Activated T-helper 1 cell treated with anti-CD3 and anti-CD28 coated beads, Interleukin-12 subunit alpha, Interleukin-12 subunit beta, Interleukin-2, Interleukin-4 antibody, amounts not matched to agents 30 ng/mL and 10 ng/mL and 1 ng/mL, durations not matched to agents 14 hours and 24 hours and 36 hours (primary cell): ENCODE results near the gene NPIPB12. TPM values are rescaled to one million over a fixed set of nuclear protein-coding genes. Genes with fewer than 3 reads are reported as not detected.
"Not testable (repeated sequence)": the region's sequence is repeated elsewhere in the genome, so short reads cannot be mapped to it uniquely, and the experiment has no call there.

Experiments
- DNase-seq: peaks from one replicate; pipeline ENCODE4 v3.0.0; 2021; ENCODE audit warnings: low spot score
- H3K27ac Mint-ChIP-seq: one replicate; pipeline ENCODE4 v1.8.0; 2021; ENCODE audit warnings: mild to moderate bottlenecking, mixed read lengths
- H3K27me3 Mint-ChIP-seq: one replicate; pipeline ENCODE4 v1.8.0; 2022; ENCODE audit warnings: mild to moderate bottlenecking, moderate library complexity, mixed read lengths; ENCODE audit not compliant: insufficient read depth
- H3K36me3 Mint-ChIP-seq: one replicate; pipeline ENCODE4 v1.8.0; 2021; ENCODE audit warnings: low read depth, mixed read lengths
- H3K4me1 Mint-ChIP-seq: one replicate; pipeline ENCODE4 v1.8.0; 2021; ENCODE audit warnings: low read depth, mixed read lengths
- H3K4me3 Mint-ChIP-seq: one replicate; pipeline ENCODE4 v1.8.0; 2021; ENCODE audit warnings: mild to moderate bottlenecking, moderate library complexity, mixed read lengths
- H3K9me3 Mint-ChIP-seq: one replicate; pipeline ENCODE4 v1.8.0; 2021; ENCODE audit warnings: mixed read lengths
- intact Hi-C: fragments of 100-400 bp; cut with micrococcal nuclease; formaldehyde crosslinking; loops from one replicate; pipeline ENCODE4 v1.15.1; 2024
- total RNA-seq: library from RNA; stranded (reverse); gene quantifications from 2 replicates; pipeline ENCODE4 v1.2.3, GENCODE V29; 2022

Gene NPIPB12
- total RNA-seq = 99.0 and 104 TPM in 2 replicates

DNA sequence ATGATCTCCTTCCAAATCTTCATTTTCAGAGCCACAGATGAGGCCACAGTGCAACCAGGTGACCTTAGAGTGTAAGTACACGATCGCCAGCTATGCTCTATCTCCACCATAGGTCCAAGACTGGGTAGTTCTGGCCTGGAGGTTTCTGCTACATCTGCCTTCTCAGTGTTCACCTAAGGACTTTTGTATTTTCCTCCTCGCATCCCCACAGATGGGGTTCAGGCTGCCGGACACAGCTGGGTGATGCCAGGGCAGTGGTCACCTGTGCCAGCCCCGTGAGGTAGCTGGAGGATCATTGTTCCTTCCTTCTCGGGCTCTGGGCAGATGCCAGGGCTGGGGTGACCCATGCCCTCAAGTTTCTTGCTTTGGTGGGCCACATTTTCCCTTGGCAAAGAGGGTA, at the start of gene NPIPB12:
Gene NPIPB12, minus strand, starts transcription at position 101 of the 400 bp plus-strand sequence.
- intact Hi-C loops, H3K27ac Mint-ChIP-seq, H3K4me1 Mint-ChIP-seq, H3K36me3 Mint-ChIP-seq, DNase-seq, H3K9me3 Mint-ChIP-seq, H3K4me3 Mint-ChIP-seq, H3K27me3 Mint-ChIP-seq: not testable (repeated sequence)

DNA sequence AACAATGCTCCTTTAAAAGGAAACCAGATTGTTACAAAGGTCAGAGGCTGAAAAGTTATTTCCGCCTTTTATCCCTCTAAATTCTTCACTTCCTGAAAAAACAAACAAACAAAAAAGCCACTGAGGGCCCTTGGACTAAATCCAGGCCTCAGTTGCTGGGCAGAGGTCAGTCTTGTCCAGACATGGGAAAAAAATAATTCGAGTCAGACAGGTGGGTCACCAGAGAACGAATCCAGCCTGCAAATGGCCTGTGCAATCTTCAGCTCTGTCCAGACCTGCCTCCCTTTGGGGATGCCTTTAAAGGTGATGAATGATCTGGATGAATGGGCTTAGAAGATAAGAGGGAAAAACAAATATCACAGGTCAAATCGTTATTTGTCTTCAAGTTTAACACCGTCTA, 15.3 kb upstream of the NPIPB12 start:
- H3K9me3 Mint-ChIP-seq, H3K4me3 Mint-ChIP-seq, H3K4me1 Mint-ChIP-seq, intact Hi-C loops, H3K27ac Mint-ChIP-seq, DNase-seq, H3K27me3 Mint-ChIP-seq, H3K36me3 Mint-ChIP-seq: not testable (repeated sequence)

- H3K4me1 Mint-ChIP-seq, H3K27me3 Mint-ChIP-seq, H3K27ac Mint-ChIP-seq, DNase-seq, intact Hi-C loops, H3K4me3 Mint-ChIP-seq, H3K36me3 Mint-ChIP-seq, H3K9me3 Mint-ChIP-seq: not testable (repeated sequence)
Observed at GRCh38 chr16:29482276-29482675, 23.9 kb downstream of the NPIPB12 start.

- H3K4me1 Mint-ChIP-seq, H3K27ac Mint-ChIP-seq, H3K27me3 Mint-ChIP-seq, H3K9me3 Mint-ChIP-seq, DNase-seq, H3K36me3 Mint-ChIP-seq, intact Hi-C loops, H3K4me3 Mint-ChIP-seq: not testable (repeated sequence)
Observed at GRCh38 chr16:29472065-29472464, 34.1 kb downstream of the NPIPB12 start.

- DNase-seq = peak; percentile 17
- H3K27ac Mint-ChIP-seq, H3K36me3 Mint-ChIP-seq, H3K4me3 Mint-ChIP-seq, H3K27me3 Mint-ChIP-seq, intact Hi-C loops, H3K9me3 Mint-ChIP-seq, H3K4me1 Mint-ChIP-seq: not testable (repeated sequence)
Observed at GRCh38 chr16:29469660-29470059, 36.5 kb downstream of the NPIPB12 start.

GRCh38 chr16:29467654-29468366, 38.4 kb downstream of the NPIPB12 start:
- intact Hi-C loops, H3K4me1 Mint-ChIP-seq, H3K4me3 Mint-ChIP-seq, H3K36me3 Mint-ChIP-seq, H3K27me3 Mint-ChIP-seq, H3K9me3 Mint-ChIP-seq, H3K27ac Mint-ChIP-seq, DNase-seq: not testable (repeated sequence)

DNA sequence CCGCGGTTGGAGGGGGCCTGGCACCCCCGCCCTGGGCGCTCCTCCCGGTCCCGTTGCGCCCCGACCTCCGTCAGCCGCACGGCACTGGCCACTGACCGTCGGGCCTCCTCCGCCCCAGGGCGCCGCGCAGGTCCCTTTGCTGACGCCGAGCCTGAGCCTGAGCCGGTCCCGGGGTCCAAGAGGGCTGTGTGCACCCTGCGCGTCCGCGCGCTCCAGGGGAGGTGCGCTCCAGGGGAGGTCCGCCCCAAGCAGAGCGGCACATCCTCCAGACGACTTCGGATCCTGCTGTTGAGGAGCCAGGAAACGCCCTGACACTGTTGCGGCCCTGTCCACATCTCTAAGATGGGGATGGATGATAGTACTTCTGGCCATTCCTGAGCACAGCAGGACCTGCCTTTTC, 39.3 kb downstream of the NPIPB12 start:
- H3K27me3 Mint-ChIP-seq, H3K4me1 Mint-ChIP-seq, intact Hi-C loops, H3K9me3 Mint-ChIP-seq, H3K4me3 Mint-ChIP-seq, H3K27ac Mint-ChIP-seq, DNase-seq, H3K36me3 Mint-ChIP-seq: not testable (repeated sequence)

GRCh38 chr16:29465985-29466824, 40.0 kb downstream of the NPIPB12 start:
- H3K4me3 Mint-ChIP-seq, H3K36me3 Mint-ChIP-seq, H3K4me1 Mint-ChIP-seq, intact Hi-C loops, H3K9me3 Mint-ChIP-seq, H3K27ac Mint-ChIP-seq, DNase-seq, H3K27me3 Mint-ChIP-seq: not testable (repeated sequence)

DNA sequence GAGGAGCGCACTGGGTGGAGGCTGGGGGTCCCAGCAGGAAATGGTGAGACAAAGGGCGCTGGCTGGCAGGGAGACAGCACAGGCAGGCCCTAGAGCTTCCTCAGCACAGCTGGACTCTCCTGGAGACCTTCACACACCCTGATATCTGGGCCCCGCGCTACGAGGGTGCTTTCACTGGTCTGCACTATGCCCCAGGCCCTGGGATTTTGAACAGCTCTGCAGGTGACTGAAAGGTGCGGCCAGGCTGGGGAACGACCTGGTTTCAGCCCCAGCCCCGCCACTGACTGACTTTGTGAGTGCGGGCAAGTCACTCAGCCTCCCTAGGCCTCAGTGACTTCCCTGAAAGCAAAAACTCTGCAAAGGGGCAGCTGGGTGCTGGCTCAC, 45.6 kb downstream of the NPIPB12 start:
- H3K27me3 Mint-ChIP-seq, H3K36me3 Mint-ChIP-seq, intact Hi-C loops, H3K4me3 Mint-ChIP-seq, H3K9me3 Mint-ChIP-seq, DNase-seq, H3K27ac Mint-ChIP-seq, H3K4me1 Mint-ChIP-seq: not testable (repeated sequence)

DNA sequence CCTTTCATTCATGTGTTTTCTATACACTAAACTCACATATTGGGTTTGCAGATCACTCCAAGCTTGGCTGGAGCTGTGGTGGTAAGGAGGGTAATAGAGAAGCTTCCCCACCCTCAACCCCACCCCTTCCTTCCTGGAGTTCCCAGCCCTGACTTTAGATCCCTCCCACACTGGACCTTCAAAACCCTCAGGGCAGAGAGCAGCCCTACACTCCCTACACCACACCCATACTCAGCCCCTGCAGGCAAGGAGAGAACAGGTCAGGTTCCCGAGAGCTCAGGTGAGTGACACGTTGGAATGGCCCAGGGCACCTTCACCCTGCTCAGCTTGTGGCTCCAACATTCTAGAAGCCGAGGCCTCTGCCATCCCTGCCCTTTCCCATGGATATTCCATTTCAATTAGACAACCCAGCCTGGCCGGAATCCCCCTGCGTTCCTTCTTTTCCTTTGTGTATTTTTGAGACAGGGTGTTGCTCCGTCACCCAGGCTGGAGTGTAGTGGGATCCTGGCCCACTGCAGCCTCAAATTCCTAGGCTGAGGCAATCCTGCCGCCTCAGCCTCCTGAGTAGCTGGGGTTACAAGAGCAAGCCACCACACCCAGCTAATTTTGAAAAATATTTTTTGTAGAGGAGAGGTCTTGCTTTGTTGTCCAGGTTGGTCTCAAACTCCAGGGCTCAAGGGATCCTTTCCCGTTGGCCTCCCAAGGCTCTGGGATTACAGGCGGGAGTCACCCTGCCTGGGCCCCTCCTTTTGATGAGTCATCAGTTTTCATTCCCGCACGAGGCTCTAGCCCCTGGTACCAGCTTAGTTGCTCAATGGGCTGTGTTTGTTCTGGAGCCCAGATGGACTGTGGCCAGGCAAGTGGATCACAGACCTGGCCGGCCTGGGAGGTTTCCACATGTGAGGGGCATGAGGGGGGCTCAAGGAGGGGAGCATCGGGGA, 46.2 kb downstream of the NPIPB12 start, which contains the start of gene SULT1A4:
Gene SULT1A4, plus strand, starts transcription at position 208 of the 941 bp plus-strand sequence. CDS start 1,473 bp downstream, outside the sequence.
- intact Hi-C loops, H3K4me1 Mint-ChIP-seq, H3K9me3 Mint-ChIP-seq, H3K36me3 Mint-ChIP-seq, DNase-seq, H3K4me3 Mint-ChIP-seq, H3K27me3 Mint-ChIP-seq, H3K27ac Mint-ChIP-seq: not testable (repeated sequence)

DNA sequence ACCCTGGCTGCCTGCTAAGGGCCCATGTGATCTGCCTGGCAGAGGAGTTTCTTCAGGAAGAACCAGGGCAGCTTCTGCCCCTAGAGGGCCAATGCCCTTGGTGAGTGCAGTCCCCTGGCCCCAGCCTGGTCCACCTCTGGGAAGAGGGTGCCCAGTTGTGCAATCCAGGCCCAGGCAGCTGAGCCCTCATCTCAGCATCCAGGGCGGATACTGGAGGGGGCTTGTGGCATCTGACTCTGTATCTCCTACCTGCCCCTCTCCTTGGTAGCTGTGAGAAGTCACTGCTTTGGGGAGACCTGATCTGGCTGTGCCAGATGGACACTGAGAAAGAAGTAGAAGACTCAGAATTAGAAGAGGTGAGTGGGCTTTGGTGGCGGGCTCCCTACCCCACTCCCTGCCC, 48.5 kb downstream of the NPIPB12 start:
- H3K27ac Mint-ChIP-seq, H3K9me3 Mint-ChIP-seq, H3K4me1 Mint-ChIP-seq, intact Hi-C loops, H3K27me3 Mint-ChIP-seq, DNase-seq, H3K4me3 Mint-ChIP-seq, H3K36me3 Mint-ChIP-seq: not testable (repeated sequence)

- H3K27ac Mint-ChIP-seq, H3K4me1 Mint-ChIP-seq, H3K36me3 Mint-ChIP-seq, DNase-seq, intact Hi-C loops, H3K4me3 Mint-ChIP-seq, H3K9me3 Mint-ChIP-seq, H3K27me3 Mint-ChIP-seq: not testable (repeated sequence)
Observed at GRCh38 chr16:29454828-29455227, 51.4 kb downstream of the NPIPB12 start.

DNA sequence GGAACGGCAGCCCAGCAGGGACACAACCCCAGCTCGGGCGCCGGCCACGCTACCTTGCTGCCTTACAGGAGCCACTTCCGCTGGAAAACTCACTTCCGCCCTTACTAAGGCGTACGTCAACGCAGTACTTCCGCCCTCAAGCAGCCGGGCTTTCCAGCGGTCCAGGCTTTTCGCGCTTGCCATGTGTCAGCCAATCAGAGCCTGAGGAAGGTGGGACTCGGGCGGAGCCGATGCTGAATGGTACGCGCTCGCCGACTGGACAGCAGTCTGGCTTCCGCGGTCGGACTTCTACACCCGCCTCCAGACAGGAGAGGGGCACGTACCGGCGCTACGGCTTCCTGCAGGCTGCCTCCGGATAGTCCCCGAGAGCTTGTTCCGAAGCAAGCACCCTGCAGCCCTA, 51.9 kb downstream of the NPIPB12 start, which contains the start of the genes BOLA2 and SLX1B:
Gene BOLA2, minus strand, starts transcription at position 83 of the 400 bp plus-strand sequence. CDS start 98 bp downstream, outside the sequence.
Gene SLX1B, plus strand, starts transcription at position 265 of the 400 bp plus-strand sequence.
- H3K27ac Mint-ChIP-seq, intact Hi-C loops, H3K36me3 Mint-ChIP-seq, H3K9me3 Mint-ChIP-seq, H3K4me3 Mint-ChIP-seq, H3K4me1 Mint-ChIP-seq, DNase-seq, H3K27me3 Mint-ChIP-seq: not testable (repeated sequence)
